Measurements from ENCODE around the gene EREG. TPM values are rescaled to one million over a fixed set of nuclear protein-coding genes. Genes with fewer than 3 reads are reported as not detected.

Gene EREG
- total RNA-seq, 1 experiment from 2014 or later = 498 TPM

DNA sequence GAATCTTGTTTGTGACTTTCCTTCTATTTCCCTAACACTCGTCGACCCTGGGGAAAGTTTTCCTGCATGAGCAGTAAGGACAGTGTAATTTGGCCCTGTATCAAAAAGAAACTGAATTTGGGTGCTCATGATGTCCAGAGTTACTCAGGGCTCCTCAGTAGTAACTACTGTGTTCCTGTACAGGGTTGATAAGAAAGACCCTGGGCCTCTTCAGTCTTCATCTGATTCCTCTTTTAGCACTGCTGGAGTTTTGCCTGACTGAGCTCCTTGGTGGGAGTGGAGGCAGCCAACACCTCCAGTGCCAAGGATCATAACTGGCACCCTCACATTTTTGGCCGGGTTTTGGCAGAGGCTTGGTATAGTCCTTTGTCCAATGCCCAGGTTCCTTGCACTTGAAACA is 72.9 kb downstream of the EREG start:
- BruUV-seq (replicated peaks) = no TSS peak
- no peaks in the 10 kb centered on the region for H4K20me1 ChIP-seq (ENCODE audit: insufficient read depth)

More for the DNA sequence above, 72.9 kb downstream of the EREG start:
- intact Hi-C loops (cut with micrococcal nuclease) = no loop called here
- H3K4me2 ChIP-seq (ENCODE audit: low read length) = no peak overlapping the region
- H3K27ac ChIP-seq (ENCODE audit: low read depth, low read length) = no peak overlapping the region
- no peaks in the 10 kb centered on the region for H3K9me2 ChIP-seq (ENCODE audit: insufficient read depth)
- ChIA-PET RAD21 (ENCODE audit: low non-redundant PET in 1 of 2, low total read pairs in 2 of 2, uncharacterized antibody in 2 of 2, unreplicated experiment in 2 of 2) (no interaction called here), CTCF (no interaction called here), POLR2A (no interaction called here)
- no peaks in the 10 kb centered on the region for H3K9me3 ChIP-seq (ENCODE audit: control insufficient read depth in 1 of 2, insufficient read depth in 1 of 2, low read depth in 1 of 2, low read length in 2 of 2)
- H3K4me1 ChIP-seq (ENCODE audit: control insufficient read depth in 1 of 2, insufficient read depth in 2 of 2, low read length in 2 of 2) = no peaks in the 10 kb centered on the region
- no peaks in the 10 kb centered on the region for H3K79me2 ChIP-seq (ENCODE audit: insufficient read depth, low read length)
- no peak overlapping the region for H3K4me3 ChIP-seq (replicated peaks in 1 of 2; ENCODE audit: low read depth in 1 of 2, low read length in 2 of 2)
- H3K9ac ChIP-seq (ENCODE audit: low read length) = no peak overlapping the region
- no peaks in the 10 kb centered on the region for H3K36me3 ChIP-seq (ENCODE audit: control insufficient read depth in 1 of 2, insufficient read depth in 2 of 2, low read length in 2 of 2)
- TF ChIP-seq ELF1 (IDR thresholded peaks at IDR 0.05; ENCODE audit: borderline replicate concordance, low read depth) = no peak
- no peak for TF ChIP-seq JUND (IDR thresholded peaks at IDR 0.05)
- TF ChIP-seq, protein P1, sequence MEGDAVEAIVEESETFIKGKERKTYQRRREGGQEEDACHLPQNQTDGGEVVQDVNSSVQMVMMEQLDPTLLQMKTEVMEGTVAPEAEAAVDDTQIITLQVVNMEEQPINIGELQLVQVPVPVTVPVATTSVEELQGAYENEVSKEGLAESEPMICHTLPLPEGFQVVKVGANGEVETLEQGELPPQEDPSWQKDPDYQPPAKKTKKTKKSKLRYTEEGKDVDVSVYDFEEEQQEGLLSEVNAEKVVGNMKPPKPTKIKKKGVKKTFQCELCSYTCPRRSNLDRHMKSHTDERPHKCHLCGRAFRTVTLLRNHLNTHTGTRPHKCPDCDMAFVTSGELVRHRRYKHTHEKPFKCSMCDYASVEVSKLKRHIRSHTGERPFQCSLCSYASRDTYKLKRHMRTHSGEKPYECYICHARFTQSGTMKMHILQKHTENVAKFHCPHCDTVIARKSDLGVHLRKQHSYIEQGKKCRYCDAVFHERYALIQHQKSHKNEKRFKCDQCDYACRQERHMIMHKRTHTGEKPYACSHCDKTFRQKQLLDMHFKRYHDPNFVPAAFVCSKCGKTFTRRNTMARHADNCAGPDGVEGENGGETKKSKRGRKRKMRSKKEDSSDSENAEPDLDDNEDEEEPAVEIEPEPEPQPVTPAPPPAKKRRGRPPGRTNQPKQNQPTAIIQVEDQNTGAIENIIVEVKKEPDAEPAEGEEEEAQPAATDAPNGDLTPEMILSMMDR (IDR thresholded peaks at IDR 0.05 in 2 of 3, conservative IDR thresholded peaks at IDR 0.05 in 1 of 3; ENCODE audit: borderline replicate concordance in 1 of 3, insufficient read depth in 1 of 3, low read depth in 2 of 3, low read length in 2 of 3) = no peak
- no peak for TF ChIP-seq EZH2phosphoT487 (IDR thresholded peaks at IDR 0.05; ENCODE audit: borderline replicate concordance)
- no peak for TF ChIP-seq FOSL1 (IDR thresholded peaks at IDR 0.05; ENCODE audit: low read depth)
- TF ChIP-seq YY1 (IDR thresholded peaks at IDR 0.05; ENCODE audit: extremely low read depth, insufficient replicate concordance, low read depth, low read length) = no peak
- no peak for TF ChIP-seq SRF (IDR thresholded peaks at IDR 0.05; ENCODE audit: low read depth)
- TF ChIP-seq MAX (IDR thresholded peaks at IDR 0.05) = no peak
- TF ChIP-seq, protein P2, sequence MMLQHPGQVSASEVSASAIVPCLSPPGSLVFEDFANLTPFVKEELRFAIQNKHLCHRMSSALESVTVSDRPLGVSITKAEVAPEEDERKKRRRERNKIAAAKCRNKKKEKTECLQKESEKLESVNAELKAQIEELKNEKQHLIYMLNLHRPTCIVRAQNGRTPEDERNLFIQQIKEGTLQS (IDR thresholded peaks at IDR 0.05) = no peak
- TF ChIP-seq SIN3A (IDR thresholded peaks at IDR 0.05; ENCODE audit: low read depth) = no peak
- no peak for TF ChIP-seq POLR2A (IDR thresholded peaks at IDR 0.05; ENCODE audit: borderline replicate concordance, extremely low read depth, insufficient read depth, insufficient read length)
- no peak for TF ChIP-seq RAD21 (IDR thresholded peaks at IDR 0.05; ENCODE audit: low read depth)
- no peak for TF ChIP-seq REST (IDR thresholded peaks at IDR 0.05; ENCODE audit: low read depth)
- no peak for TF ChIP-seq EGR1 (IDR thresholded peaks at IDR 0.05; ENCODE audit: low read depth)
- TF ChIP-seq EZH2 (IDR thresholded peaks at IDR 0.05) = no peak
- no peak for TF ChIP-seq ZFX (IDR thresholded peaks at IDR 0.05)
- DNase-seq (ENCODE audit: low read depth, low spot score) = no peak
- H2AFZ ChIP-seq (ENCODE audit: low read depth, low read length, poor library complexity, severe bottlenecking) = no peak overlapping the region
- ATAC-seq = no peak
- H3K27me3 ChIP-seq (ENCODE audit: insufficient read depth, low read length) = no peaks in the 10 kb centered on the region

All from HCT116 (cell line).